ENCODE results near the gene GPX5.
"Not testable (repeated sequence)": the region's sequence is repeated elsewhere in the genome, so short reads cannot be mapped to it uniquely, and the experiment has no call there.

Gene GPX5

DNA sequence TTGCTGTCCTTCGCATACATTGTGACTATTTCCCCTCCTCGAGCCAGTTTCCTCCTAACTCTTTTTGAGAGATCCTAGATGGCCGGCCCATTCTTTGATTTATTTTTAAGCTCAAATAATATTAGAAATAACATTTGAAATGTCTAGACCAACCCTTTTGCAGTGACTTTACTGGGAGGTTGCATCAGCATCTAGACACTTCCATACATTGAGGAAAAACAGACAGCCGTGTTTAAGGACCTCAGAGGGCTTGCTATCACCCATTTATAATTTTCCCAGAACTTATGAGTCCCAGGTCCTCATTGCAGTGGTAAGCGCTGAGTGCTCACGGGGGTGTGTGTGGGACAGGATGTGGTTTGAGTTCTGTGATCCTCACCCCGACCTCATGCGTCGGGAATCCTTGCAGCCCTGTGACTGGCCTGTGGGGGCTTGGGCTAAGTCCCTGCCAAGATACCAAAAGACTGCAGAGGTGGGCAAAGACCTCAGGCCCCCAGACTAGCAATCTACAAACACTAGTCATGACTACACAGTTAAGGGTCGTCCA, at the start of gene GPX5:
Gene GPX5, plus strand, starts transcription at position 386 of the 544 bp plus-strand sequence. Its CDS starts 133 bp downstream, at position 519.
- DNase-seq (ENCODE audit: insufficient read length, low spot score) (no peak), FAIRE-seq (peak; percentile 44)

DNA sequence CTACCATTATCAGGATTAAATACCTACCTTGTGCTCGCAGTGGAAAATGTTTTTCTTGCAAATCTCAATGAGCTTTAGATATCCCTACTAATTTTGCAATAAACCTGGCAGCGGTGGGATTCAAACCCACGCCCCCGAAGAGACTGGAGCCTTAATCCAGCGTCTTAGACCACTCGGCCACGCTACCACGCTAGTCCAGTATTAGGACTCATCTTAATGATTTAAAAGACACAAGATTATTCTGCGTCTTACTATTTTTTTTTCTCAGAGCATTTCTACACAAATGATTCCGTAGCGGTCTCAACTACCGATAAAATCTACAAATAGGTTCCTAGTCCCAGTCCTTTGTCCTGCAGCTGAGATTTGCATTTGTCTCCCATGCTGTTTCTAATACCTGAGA, 47.2 kb upstream of the GPX5 start:
- DNase-seq (ENCODE audit: insufficient read length, low spot score) = no peak
- FAIRE-seq = no peak

DNA sequence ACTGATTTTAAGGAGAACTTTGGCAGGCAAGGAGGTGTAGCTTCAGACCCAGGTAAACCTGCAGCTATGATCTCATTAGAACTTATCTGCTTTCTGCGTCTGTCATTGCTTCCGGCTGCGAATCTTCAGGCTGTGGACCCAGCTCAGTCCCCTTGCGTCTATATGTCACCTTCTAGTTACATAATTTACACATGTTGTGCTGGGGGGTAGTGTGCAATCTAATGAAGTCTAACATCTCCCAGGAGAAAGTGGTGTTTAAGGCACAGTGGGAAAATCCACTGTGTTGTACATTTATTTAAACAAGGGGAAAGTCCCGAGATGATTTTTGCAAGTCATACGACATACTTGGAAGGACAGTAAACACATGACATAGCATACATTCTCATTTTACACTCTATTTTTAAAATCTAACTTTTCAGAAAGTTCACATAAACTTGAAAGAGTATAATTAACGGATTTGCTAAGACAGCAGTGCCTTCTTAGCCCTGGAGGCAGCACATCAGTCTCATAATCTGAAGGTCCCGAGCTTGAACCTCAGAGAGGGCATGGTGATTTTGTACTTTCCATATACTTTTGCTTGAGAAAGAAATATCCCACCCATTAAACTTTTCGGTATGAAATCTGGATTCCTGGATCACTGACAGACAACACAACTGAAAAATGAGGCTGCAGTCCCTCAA, 45.3 kb upstream of the GPX5 start:
- no peak for FAIRE-seq
- DNase-seq (ENCODE audit: insufficient read length, low spot score) = no peak

- DNase-seq (ENCODE audit: insufficient read length, low spot score) = no peak
- no peak for FAIRE-seq
Measured at GRCh38 chr6:28485482-28485881, 40.2 kb upstream of the GPX5 start.

GRCh38 chr6:28486533-28486932, 39.1 kb upstream of the GPX5 start:
- no peak for DNase-seq (ENCODE audit: insufficient read length, low spot score)
- no peak for FAIRE-seq

- DNase-seq (ENCODE audit: insufficient read length, low spot score) (no peak), FAIRE-seq (no peak)
Measured at GRCh38 chr6:28486988-28487742, 38.5 kb upstream of the GPX5 start.

DNA sequence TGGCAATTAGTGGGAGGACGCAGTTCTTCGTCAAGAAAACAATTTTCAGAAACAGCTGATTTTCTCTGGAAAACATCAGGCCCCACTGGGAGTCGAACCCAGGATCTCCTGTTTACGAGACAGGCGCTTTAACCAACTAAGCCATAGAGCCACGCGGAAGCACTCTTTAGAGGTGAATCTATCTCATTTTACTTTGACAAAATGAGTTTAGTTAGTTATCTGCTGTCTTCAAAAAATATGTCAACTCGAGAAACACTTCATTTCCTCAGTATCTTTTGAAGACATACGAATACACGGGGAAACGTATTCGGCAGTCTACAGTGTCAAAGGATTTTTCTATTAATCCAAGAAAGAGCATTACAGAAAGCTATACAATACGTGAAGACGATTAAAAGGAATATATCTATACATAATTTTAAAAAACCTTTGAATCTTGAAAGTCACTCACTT, 36.7 kb upstream of the GPX5 start:
- DNase-seq (ENCODE audit: insufficient read length, low spot score) = peak; percentile 28

DNA sequence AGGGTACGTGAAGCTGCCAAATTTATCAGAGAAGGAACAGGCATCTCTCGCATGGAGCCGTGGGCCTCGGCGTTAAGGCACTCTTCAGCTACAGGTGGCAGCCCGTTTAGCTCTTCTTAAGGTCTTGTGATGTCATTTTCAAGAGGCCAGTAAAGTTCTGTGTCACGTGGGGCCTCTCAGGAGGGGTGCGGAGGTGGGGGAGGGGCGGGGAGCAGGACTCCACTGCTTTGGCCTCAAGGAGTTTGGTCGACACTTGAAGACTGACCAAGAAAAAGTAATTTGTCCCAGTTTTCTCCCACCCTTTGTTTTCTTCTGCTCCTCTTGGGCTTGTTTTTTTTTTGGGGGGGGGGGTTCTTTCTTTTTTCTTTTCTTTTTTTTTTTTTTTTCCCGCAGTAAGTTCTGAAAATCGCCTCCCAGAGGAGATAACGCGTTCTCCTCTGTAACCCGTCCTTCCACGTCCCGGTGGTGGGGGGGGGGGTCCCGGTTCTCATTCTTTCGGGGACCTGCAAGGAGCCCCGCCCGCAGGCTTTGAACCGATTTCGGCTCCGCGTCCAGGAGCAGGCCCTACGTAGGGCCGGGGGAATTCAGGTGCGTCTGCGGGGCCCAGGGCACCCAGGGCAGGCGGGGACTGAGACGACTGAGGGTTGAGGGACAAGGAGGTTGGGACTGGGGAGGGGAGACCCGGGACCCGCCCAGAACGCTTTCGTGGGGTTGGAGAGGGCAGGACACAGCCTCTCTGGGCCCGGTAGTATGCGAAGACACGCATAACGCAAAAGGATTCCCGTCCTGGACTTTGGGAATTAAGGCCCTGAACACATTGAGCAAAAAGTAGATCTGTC, 36.1 kb upstream of the GPX5 start:
- FAIRE-seq = peak; percentile 74

More for the DNA sequence above, 36.7 kb upstream of the GPX5 start:
- FAIRE-seq = no peak

GRCh38 chr6:28490205-28490890, 35.3 kb upstream of the GPX5 start:
- no peak for FAIRE-seq
- DNase-seq (ENCODE audit: insufficient read length, low spot score) = peak; percentile 37

More for the DNA sequence above, 36.1 kb upstream of the GPX5 start:
- DNase-seq (ENCODE audit: insufficient read length, low spot score) = peak; percentile 86

DNA sequence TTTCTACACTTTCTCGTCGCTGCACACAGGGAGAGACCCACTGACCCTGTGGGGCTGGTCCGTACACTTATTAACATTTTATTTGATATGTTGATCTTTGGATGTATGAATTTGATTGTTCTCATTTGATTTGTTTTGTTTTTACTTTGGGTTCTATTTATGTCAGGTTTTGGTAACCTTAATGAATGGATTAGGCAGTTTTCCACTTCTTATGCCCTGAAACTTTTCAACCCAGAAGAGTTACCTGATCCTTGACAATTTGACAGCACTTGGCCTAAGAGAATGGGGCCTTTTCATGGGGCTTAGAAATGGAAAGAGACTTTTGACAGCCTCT, 33.7 kb upstream of the GPX5 start:
- no peak for FAIRE-seq
- DNase-seq (ENCODE audit: insufficient read length, low spot score) = no peak

DNA sequence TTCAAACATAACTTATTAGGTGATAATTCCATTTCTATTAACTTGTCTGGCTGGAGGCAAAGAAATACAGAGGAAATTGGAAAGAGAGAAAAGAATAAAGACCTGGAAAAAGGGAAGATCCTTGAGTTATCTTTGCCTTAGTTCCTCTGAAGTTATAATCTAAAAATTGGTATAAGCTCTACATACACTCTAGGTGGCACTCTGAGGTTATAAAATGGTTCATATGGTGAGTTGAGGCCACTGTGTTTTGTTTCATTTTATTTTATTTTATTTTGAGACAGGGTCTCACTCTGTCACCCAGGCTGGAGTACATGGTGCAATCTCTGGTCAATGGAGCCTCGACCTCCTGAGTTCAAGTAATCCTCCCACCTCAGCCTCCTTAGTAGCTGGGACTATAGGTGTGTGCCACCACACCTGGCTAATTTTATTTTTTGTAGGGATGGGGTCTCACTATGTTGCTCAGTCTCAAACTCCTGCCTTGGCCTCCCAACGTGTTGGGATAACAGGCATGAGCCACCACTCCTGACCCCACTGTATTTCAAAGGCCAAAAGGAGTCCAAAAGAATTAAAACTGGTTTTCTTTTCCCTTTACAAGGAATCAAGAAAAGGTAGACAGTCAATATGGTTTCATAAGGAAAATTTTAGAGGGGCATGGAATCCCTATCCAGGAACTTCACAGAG, 29.4 kb upstream of the GPX5 start:
- no peak for FAIRE-seq
- no peak for DNase-seq (ENCODE audit: insufficient read length, low spot score)

DNA sequence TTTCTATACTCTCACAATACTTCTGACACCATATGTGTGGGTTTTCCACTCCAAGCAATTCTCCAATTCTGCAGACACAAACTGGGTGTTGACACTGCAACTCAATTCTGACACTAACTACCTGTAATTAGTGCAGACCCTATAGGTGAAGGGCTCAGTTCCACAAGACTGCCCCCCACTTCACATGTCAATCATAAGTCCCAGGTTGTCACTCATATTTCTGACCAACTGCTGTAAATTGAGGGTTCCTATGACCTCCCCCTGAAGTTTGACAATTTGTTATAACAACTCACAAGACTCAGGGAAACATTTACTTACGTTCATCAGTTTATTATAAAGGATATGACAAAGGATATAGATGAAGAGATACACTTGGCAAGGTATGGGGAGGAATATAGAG, 28.4 kb upstream of the GPX5 start:
- DNase-seq (ENCODE audit: insufficient read length, low spot score) (no peak), FAIRE-seq (no peak)

GRCh38 chr6:28497893-28498292, 27.8 kb upstream of the GPX5 start:
- DNase-seq (ENCODE audit: insufficient read length, low spot score) (no peak), FAIRE-seq (no peak)

DNA sequence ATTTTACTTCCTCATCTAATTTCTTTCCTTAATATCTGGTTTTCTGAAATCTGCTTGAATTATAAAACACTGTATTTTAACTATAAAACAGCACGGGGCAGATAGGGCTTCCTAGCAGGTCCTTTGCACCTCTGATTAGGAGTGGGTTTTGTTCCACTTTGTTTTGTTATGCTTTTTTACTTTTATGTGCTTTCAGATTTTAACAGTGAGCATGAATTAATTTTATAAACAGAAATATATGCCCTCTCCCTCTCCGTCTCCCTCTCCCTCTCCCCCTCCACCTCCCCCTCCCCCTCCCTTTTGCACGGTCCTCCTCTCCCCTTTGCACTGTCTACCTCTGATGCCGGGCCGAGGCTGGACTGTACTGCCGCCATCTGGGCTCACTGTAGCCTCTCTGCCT, 24.4 kb upstream of the GPX5 start:
- no peak for FAIRE-seq
- DNase-seq (ENCODE audit: insufficient read length, low spot score) = no peak

DNA sequence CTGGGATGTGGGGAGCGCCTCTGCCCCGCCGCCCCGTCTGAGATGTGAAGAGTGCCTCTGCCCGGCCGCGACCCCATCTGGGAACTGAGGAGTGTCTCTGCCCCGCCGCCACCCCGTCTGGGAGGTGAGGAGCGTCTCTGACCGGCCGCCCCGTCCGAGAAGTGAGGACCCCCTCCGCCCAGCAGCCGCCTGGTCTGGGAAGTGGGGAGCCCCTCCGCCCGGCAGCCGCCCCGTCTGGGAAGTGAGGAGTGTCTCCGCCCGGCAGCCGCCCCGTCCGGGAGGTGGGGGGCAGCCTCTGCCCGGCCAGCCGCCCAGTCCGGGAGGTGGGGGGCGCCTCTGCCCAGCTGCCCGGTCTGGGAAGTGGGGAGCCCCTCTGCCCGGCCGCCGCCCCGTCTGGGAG, 23.5 kb upstream of the GPX5 start:
- not testable (repeated sequence) for DNase-seq (ENCODE audit: insufficient read length, low spot score); FAIRE-seq

GRCh38 chr6:28502709-28503305, 22.9 kb upstream of the GPX5 start:
- FAIRE-seq = not testable (repeated sequence)

DNA sequence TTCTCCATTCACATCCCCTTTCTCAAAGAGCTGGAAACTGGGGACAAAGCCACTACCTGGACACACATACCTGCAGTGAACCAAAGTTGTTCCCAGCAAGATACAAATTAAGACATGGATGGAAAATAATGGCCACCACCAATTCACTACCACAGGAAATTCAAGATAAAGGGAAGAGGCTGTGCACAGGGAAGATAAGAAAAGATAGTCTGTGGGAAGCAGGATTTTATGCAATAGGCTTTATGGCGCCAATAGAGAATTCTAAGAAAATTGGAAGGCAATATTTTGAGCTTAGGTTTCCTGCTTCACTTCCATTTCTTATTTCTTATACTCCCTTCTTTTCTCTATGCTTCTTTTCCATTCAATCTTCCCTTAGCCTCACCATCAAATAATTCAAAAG, 19.9 kb upstream of the GPX5 start:
- DNase-seq (ENCODE audit: insufficient read length, low spot score) (no peak), FAIRE-seq (no peak)

More at GRCh38 chr6:28502709-28503305, 22.9 kb upstream of the GPX5 start:
- DNase-seq (ENCODE audit: insufficient read length, low spot score) = not testable (repeated sequence)

DNA sequence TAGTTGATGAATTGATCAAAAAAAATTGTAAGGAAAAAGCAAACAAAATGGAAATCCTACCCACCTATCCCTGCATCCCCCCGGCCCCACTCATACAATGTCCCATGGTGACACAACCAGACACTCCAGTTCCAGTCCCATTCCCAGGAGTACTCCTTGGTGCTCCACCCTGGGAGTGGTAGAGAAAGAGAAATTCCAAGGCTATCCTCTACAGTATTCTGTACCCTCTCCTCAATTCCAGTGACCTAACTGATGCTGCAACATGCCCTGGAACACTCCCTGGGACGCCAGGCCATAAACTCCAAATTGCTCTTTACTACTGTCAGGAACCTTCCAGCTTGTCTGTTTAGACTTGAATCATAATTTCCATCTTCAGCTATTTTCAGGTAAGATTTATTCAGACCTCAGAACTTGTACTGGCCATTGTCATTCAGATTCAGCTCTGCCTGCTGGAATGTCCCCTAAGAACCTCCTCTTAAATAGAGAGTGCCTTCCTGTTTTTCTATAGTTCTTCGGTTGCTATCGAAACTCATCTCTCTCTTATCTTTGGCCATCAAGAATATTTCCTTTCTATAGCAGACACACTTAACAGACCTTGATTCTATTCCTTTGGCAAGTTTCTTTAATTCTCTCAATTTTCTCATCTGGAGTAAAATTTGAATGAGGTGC, 18.7 kb upstream of the GPX5 start:
- DNase-seq (ENCODE audit: insufficient read length, low spot score) = no peak
- no peak for FAIRE-seq

All from HTR-8/SVneo (cell line).